ENCODE results near the gene HGD. TPM values are rescaled to one million over a fixed set of nuclear protein-coding genes. Genes with fewer than 3 reads are reported as not detected.

HGD gene
- total and polyA plus RNA-seq, 2 of the 13 experiments (the other 11 are each of a cell fraction or from before 2014, with no cell fraction given) = 265 to 398 TPM

GRCh38 chr3:120596116-120596852 is 85.8 kb downstream of the HGD start, which contains the start of gene NDUFB4 (continued):
- TF ChIP-seq HNF1B (CRISPR knock-in tag; IDR thresholded peaks at IDR 0.05) (peak; percentile 51), ZNF501 (CRISPR knock-in tag; IDR thresholded peaks at IDR 0.05) (peak; percentile 80), ZNF609 (CRISPR knock-in tag; IDR thresholded peaks at IDR 0.05; ENCODE audit: borderline replicate concordance) (peak; percentile 52; the same call in 1 of the 2 replicates), PHF20 (CRISPR knock-in tag; IDR thresholded peaks at IDR 0.05) (peak; percentile 66), SMAD9 (CRISPR knock-in tag; IDR thresholded peaks at IDR 0.05) (no peak), ZNF792 (CRISPR knock-in tag; IDR thresholded peaks at IDR 0.05) (no peak), GMEB2 (CRISPR knock-in tag; IDR thresholded peaks at IDR 0.05; ENCODE audit: low read depth) (no peak), CTCF (CRISPR knock-in tag; IDR thresholded peaks at IDR 0.05) (no peak), THAP11 (CRISPR knock-in tag; IDR thresholded peaks at IDR 0.05) (peak; percentile 60), IKZF1 (IDR thresholded peaks at IDR 0.05) (no peak), ISL2 (CRISPR knock-in tag; IDR thresholded peaks at IDR 0.05) (no peak), AHDC1 (CRISPR knock-in tag; IDR thresholded peaks at IDR 0.05; ENCODE audit: borderline replicate concordance) (no peak), ZNF879 (CRISPR knock-in tag; IDR thresholded peaks at IDR 0.05) (no peak)

Data from HepG2 (cell line).